NCI-H510A (cell line): ENCODE results near the gene FAR2.
"Not testable (repeated sequence)": the region's sequence is repeated elsewhere in the genome, so short reads cannot be mapped to it uniquely, and the experiment has no call there.

Experiments
- DNase-seq: peaks from one replicate; lab custom pipeline; 2025; lab: John Stamatoyannopoulos, UW

Gene FAR2

GRCh38 chr12:29148911-29149690, at the start of gene FAR2:
FAR2 (plus strand) TSS chr12:29149278; CDS start chr12:29270450, 121,172 bp downstream.
- no peak for DNase-seq

- DNase-seq: no peak
These were observed 46.3 kb upstream of the FAR2 start for GRCh38 chr12:29102741-29103140.

- no peak for DNase-seq
These were observed 45.5 kb upstream of the FAR2 start for GRCh38 chr12:29103539-29103974.

GRCh38 chr12:29104516-29104915, 44.6 kb upstream of the FAR2 start:
- no peak for DNase-seq

- no peak for DNase-seq
These were observed 38.3 kb upstream of the FAR2 start for GRCh38 chr12:29110506-29111442.

GRCh38 chr12:29113101-29113500, 36.0 kb upstream of the FAR2 start:
- no peak for DNase-seq

- DNase-seq: no peak
These were observed 32.7 kb upstream of the FAR2 start for GRCh38 chr12:29116414-29116813.

GRCh38 chr12:29131539-29131938, 17.5 kb upstream of the FAR2 start:
- DNase-seq: no peak

- no peak for DNase-seq
These were observed 16.8 kb upstream of the FAR2 start for GRCh38 chr12:29132316-29132715.

GRCh38 chr12:29133181-29133580, 15.9 kb upstream of the FAR2 start:
- no peak for DNase-seq

GRCh38 chr12:29133680-29134079, 15.4 kb upstream of the FAR2 start:
- no peak for DNase-seq

- DNase-seq: not testable (repeated sequence)
These were observed 10.8 kb upstream of the FAR2 start for GRCh38 chr12:29138256-29138655.

- not testable (repeated sequence) for DNase-seq
These were observed 10.2 kb upstream of the FAR2 start for GRCh38 chr12:29138855-29139254.

GRCh38 chr12:29145372-29146170, 3.5 kb upstream of the FAR2 start:
- no peak for DNase-seq

- no peak for DNase-seq
These were observed 2.9 kb upstream of the FAR2 start for GRCh38 chr12:29146196-29146595.

GRCh38 chr12:29147731-29148595, 1.1 kb upstream of the FAR2 start:
- no peak for DNase-seq

- no peak for DNase-seq
These were observed 525 bp upstream of the FAR2 start for GRCh38 chr12:29148596-29148910.

- DNase-seq: no peak
These were observed 708 bp downstream of the FAR2 start for GRCh38 chr12:29149691-29150281.

GRCh38 chr12:29150462-29150861, 1.4 kb downstream of the FAR2 start:
- no peak for DNase-seq

- DNase-seq: no peak
These were observed 3.3 kb downstream of the FAR2 start for GRCh38 chr12:29152223-29152868.
